ENCODE data around the gene INTS7. TPM values are rescaled to one million over a fixed set of nuclear protein-coding genes. Genes with fewer than 3 reads are reported as not detected.

INTS7 gene
- total and polyA plus RNA-seq, 7 donors = 4.4 to 13.2 (median 6.5) TPM

Small RNAs within 50 kb of the gene (small RNA-seq; reads per million reads assigned to genes)
- gene MIR3122 (0 reads per million in 3 donors), gene RF00568 (0 reads per million in 3 donors)

Other genes with a start within 250 kb of the INTS7 start
- 10 to 100 TPM; 26.8 to 46.7 (median 37.4) TPM for gene LPGAT1, start 204.8 kb downstream of the INTS7 start, total RNA-seq
- gene LPGAT1, start 204.8 kb downstream of the INTS7 start, polyA plus RNA-seq = 10 to 100 TPM in 1 of 3 donors, 1 to 10 TPM in 2; 2.5 to 12.9 (median 4.8) TPM
- gene DTL, start 191 bp upstream of the INTS7 start, total RNA-seq = under 1 TPM in 2 of 4 donors, not detected in 2; 0.36 to 0.41 TPM
- gene DTL, start 191 bp upstream of the INTS7 start, polyA plus RNA-seq = 1 to 10 TPM in 2 of 3 donors, under 1 TPM in 1; 0.60 to 4.4 (median 1.2) TPM
- gene PPP2R5A, start 249.9 kb upstream of the INTS7 start, total RNA-seq = 10 to 100 TPM; 25.9 to 47.1 (median 31.4) TPM
- gene PPP2R5A, start 249.9 kb upstream of the INTS7 start, polyA plus RNA-seq = 10 to 100 TPM; 46.2 to 62.7 (median 50.4) TPM

All from sigmoid colon (tissue), 7 donors.